NCI-H1436 treated with DMSO at 0.1 percent for 48 hours (cell line): ENCODE data around the gene ODF2.

Experiments used
- DNase-seq: peaks from one replicate; lab custom pipeline; 2025; lab: John Stamatoyannopoulos, UW

The ODF2 gene

DNA sequence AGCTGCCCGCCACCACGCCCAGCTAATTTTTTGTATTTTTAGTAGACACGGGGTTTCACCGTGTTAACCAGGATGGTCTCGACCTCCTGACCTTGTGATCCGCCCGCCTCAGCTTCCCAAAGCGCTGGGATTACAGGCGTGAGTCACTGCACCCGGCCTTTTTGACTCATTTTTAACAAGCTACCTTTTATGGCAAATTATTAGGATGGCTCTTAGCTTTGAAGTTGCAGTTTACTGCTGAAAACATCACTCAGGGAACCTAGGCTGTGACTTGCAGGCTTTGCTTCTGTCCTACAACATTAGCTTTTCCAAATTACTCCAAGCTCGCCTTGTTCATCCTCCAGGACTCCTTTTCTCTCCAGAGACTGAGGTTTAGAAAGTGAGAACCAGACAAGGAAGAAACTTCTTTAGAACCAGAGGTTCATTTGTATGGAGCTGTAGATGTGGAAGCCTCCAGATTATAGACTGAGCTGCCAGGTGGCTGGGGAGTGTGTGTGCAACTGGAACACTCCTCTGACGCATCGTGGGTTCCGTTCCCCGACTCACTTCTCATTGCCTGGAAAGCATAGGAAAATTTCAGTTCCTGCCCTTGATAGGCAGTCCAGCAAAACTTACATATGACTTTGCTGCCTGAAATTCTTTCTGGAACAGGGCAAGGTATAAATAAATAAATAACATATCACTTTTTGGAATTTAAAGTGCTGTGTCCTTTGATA, 72.8 kb downstream of the ODF2 start:
- DNase-seq: no peak

DNA sequence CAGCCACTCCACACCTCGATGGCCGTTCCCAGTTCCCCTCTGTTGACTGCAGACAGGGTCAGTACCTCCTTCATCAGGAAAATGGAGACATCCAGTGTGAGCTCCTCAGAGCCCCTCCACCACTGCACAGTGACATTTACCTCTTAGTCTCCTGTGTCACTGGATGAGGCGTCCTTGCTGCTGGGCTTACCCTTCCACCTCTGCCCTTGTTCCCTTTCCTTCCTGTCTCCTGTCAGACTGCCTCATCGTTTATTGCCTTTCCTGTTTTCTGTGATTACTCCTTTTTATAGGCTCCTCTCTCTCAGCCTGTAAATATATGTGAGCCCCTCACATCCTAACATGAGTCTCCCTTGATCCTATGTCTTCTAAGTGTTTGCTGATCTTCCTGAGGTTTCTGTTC, 73.4 kb downstream of the ODF2 start:
- no peak for DNase-seq

DNA sequence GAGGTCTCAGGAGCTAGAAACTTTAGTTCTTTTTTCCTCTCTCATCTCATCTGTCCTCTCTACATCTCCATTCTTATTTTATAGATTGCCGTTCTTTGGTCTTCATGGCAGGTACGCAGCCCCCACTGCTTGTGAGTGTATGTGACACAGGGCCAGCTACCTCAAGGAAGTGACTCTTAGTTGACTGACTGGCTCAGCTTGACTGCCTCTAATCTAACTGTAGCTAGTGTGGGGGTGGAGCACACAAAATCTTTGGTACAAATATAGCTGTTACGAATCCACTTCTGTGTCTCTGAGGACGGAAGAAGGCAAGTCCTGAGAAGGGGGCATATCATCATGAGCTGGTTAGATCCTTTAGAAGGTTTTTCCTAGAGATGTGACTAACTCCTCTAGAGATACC, 76.8 kb downstream of the ODF2 start:
- no peak for DNase-seq

DNA sequence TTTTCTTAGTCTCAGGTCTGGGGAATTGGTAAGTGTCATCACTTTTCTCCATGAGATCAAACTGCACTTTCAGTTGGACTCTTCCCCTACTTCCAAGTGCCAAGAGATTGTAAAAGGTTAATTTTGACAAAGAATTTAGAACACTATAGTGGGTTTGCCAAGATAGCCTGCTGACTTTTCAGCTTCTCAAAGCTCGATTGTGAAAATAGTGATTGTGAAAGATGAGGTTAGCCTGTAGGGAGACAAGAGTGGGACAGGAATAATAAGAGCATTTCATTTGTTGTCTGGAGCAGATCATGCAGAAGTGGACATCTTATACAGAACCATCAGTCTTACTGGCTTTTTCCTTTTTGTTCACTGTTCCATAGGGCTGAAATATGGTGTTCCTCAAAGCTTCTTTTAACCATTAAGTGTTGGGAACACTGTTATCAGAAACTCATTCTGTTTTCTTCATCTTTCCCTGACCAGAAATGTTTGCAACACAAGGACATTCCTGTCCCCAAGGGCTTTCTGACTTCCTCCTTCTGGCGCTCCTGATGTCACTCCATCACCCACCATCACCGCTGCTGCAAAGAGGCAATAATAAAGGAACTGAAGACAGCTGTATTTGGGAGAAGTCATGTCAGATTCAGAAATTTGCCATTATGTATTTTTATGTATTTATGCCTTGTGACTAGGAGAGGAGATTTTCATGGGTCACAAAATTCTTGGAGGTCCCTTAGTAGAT, 85.0 kb downstream of the ODF2 start:
- no peak for DNase-seq

DNA sequence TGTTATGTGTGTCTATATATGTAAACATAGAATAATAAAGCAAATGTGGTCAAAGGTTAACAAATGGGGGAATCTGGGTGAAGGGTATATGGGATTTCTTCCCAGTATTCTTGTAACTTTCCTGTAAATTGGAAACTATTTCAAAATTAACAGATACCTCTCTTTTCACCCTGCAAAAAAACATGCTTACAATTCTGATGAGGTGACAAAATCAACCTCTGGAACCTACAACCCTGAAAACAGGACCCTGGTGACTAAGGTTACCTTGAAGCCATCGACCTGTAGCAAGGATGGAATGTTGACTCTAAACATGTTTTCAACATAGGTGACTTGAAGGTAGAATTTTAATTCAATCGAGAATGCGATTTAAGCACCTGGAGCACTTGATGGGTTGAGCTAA, 90.7 kb downstream of the ODF2 start:
- no peak for DNase-seq

DNA sequence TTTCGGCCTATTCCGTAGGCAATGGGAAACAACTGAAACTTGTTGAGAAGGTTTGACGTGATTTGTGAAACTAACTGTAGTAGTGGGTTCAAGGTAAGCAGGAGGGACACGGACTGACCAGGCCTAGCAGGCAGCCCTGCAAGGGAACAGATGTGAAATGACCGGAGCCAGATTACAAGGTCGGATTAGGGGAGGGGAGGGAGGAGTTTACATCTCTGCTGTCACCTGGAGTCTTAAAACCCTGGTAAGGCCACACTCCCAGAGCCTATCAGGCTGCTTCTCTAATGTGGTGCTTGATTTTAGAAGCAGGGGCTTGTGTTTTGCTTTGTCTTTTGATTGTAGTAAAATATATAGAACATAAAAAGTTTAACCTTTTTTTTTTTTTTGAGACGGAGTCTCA, 93.1 kb downstream of the ODF2 start:
- DNase-seq: no peak

DNA sequence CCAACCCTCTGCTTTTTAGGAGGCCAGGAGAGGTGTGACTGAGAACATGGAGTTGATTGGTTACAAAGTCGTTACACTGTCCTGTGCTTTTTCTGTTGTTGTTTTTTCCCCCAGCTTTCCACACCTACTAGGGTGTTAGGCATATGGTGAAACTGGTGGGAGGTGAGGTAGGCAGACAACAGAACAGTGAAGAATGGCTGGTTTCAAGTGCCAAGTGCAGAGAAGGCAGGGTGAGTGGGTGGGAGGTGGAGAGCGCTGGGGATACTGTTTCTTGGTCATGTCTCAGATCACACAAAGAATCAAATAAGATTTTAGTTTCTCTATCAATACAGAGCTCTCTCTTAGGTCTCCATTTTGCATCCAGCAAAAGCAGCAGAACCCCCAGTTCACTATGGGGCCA, 94.4 kb downstream of the ODF2 start:
- no peak for DNase-seq
